ENCODE measurements around the gene PHLDB1. TPM values are rescaled to one million over a fixed set of nuclear protein-coding genes. Genes with fewer than 3 reads are reported as not detected.

PHLDB1 gene
- total RNA-seq, 6 experiments from 2014 or later: 5.4 to 11.7 (median 6.3) TPM

DNA sequence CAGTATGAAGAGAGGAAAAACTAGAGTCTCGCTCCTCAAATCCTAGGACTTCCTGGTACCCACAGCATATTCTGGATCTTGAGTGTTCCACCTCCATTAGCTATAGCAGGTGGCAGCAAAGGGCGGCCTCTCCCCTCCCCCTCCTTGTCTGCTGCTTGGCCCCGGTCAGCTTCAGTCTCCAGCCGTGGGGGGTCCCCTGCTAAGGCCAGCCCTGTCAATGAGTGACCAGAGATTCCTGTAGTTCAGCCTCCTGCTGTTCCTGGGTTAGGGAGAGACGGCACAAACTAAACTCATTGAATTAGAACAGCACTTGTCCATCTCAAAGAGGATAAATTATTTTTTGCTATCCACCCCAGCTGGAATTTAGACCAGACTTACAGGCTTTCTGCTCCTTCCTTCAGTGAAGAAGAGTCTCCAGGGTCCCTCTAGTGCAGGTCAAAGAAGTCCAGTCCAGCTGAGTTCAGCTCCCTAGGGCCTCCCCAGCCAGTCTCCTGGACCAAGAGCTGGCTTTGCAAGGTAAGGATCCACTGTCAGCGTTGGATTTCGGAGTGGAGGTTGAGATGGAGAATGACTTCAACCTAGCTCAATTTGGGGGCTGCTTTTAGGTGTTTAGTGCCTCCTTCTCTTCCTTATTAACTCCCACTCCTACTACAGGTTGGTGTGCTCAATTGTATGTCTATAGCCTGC, 1.1 kb upstream of the PHLDB1 start:
- intact Hi-C loops (cut with DNase I): no loop called here
- H3K27me3 ChIP-seq: peaks cover 0 to 9% of the 10 kb centered on the region in 2 donors
- peaks cover 0 to 15% (median 4%) of the 10 kb centered on the region in 4 donors for H3K4me1 ChIP-seq
- H3K4me3 ChIP-seq: no peak overlapping the region
- H3K27ac ChIP-seq: peak overlapping the region in 1 of 3 donors; percentile 3
- peaks cover 0 to 12% (median 11%) of the 10 kb centered on the region in 4 donors for H3K36me3 ChIP-seq
- TF ChIP-seq CTCF (IDR thresholded peaks at IDR 0.05): no peak
- ATAC-seq: no peak
- DNase-seq: no peak
- no peaks in the 10 kb centered on the region for H3K9me3 ChIP-seq
- 51% methylated on average over 4 of the region's 7 CpGs for WGBS (ENCODE audit: insufficient coverage, low coverage, low lambda C conversion rate, missing lambda C conversion rate)

DNA sequence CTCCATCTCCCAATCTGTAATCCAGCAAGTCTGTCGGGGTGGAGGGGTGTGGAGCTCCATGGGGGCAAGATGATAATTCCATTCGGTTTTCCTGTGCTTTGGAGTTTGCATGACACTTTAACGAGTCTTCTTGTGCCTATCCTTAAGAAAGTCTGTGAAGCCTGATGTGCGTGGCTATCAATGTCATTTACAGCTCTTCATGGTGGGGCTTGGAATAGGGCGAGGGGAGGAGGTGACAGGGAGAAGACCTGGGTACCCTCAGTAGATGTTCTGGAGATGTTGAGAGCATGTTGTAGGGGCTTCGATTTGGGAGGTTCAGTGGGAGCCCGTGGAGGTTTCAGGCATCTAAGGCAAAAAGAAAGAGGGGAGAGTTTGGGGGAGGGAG, 579 bp upstream of the PHLDB1 start:
- intact Hi-C loops (cut with DNase I): no loop called here

GRCh38 chr11:118608360-118609227, 1.2 kb downstream of the PHLDB1 start:
- no peak for TF ChIP-seq CTCF (IDR thresholded peaks at IDR 0.05)
- TF ChIP-seq POLR2A (IDR thresholded peaks at IDR 0.05): no peak
- Histone ChIP-seq H3K4me3 (peak overlapping the region; percentile 29 to 50 (median 39)), H3K36me3 (no peaks in the 10 kb centered on the region), H3K27me3 (peaks cover 0 to 9% of the 10 kb centered on the region in 2 donors), H3K27ac (peak overlapping the region; percentile 37 to 85 (median 50)), H3K4me1 (peaks cover 0 to 15% (median 4%) of the 10 kb centered on the region in 4 donors), H3K9me3 (no peaks in the 10 kb centered on the region)
- peak in 2 of 3 donors; percentile 59 to 67 for DNase-seq
- intact Hi-C loops (cut with DNase I): no loop called here
- ATAC-seq: peak; percentile 27 to 37 (median 33)
- WGBS (ENCODE audit: insufficient coverage, low coverage, low lambda C conversion rate, missing lambda C conversion rate): 7% methylated on average over 22 of the region's 69 CpGs

More for the DNA sequence above, 579 bp upstream of the PHLDB1 start:
- DNase-seq (no peak), ATAC-seq (no peak)
- Histone ChIP-seq H3K9me3 (no peaks in the 10 kb centered on the region), H3K36me3 (peaks cover 0 to 7% (median 5%) of the 10 kb centered on the region in 4 donors), H3K4me3 (no peak overlapping the region), H3K27ac (no peak overlapping the region), H3K27me3 (peaks cover 0 to 9% of the 10 kb centered on the region in 2 donors), H3K4me1 (peaks cover 0 to 15% (median 4%) of the 10 kb centered on the region in 4 donors)
- 60% methylated on average over 7 of the region's 7 CpGs for WGBS (ENCODE audit: insufficient coverage, low coverage, low lambda C conversion rate, missing lambda C conversion rate)
- TF ChIP-seq CTCF (IDR thresholded peaks at IDR 0.05) (no peak), POLR2A (IDR thresholded peaks at IDR 0.05) (no peak)

DNA sequence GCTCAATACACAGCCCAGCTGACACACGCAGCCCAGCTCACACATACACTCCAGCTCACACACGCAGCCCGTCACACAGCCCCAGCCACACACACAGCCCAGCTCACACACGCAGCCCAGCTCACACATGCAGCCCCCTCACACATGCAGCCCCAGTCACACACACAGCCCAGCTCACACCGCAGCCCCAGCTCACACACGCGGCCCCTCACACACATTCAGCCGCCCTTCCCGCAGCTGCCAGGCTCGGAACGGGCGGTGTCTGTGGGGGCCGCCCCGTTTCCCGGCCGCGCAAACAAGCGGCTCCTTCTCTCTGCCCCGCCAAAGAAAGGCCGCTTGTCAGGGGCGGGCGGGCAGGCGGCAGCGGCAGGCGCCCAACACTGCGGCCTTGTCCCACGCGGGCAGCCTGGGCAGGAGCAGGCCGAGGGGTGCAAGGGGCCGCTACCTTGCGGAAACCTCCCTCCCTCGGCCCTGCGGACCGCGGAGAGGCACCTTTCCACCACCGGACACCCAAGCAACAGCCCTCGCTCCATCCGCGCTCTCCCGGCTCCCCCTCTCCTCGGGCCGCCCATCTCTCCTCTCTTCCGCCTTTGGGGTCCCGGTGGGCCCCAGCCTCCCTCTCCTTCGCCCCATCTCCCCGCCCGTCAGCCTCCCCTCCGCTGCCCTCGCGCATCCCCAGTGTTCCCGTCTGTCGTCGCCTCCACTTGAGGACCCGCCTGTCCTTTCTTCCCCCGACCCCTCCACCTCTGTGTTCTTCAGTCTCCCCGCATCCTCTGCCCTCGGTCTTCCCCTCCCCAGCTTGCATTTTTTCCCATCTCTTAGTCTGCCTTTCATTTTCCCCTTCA, 2.2 kb downstream of the PHLDB1 start:
- intact Hi-C loops (cut with DNase I): no loop called here
- Histone ChIP-seq H3K4me1 (peaks cover 0 to 15% (median 4%) of the 10 kb centered on the region in 4 donors), H3K27ac (peak overlapping the region in 2 of 3 donors; percentile 31), H3K4me3 (peak overlapping the region; percentile 4 to 33 (median 23)), H3K27me3 (peaks cover 0 to 9% of the 10 kb centered on the region in 2 donors), H3K9me3 (no peaks in the 10 kb centered on the region), H3K36me3 (no peaks in the 10 kb centered on the region)
- DNase-seq (no peak), ATAC-seq (no peak)
- 24% methylated on average over 28 of the region's 57 CpGs for WGBS (ENCODE audit: insufficient coverage, low coverage, low lambda C conversion rate, missing lambda C conversion rate)
- TF ChIP-seq POLR2A (IDR thresholded peaks at IDR 0.05): no peak
- TF ChIP-seq CTCF (IDR thresholded peaks at IDR 0.05): no peak
